NCI-H128 (cell line): ENCODE data around the gene GZMA.

Experiments
- DNase-seq: peaks from one replicate; lab custom pipeline; 2025; ENCODE audit not compliant: unreplicated experiment; lab: John Stamatoyannopoulos, UW

The GZMA gene

DNA sequence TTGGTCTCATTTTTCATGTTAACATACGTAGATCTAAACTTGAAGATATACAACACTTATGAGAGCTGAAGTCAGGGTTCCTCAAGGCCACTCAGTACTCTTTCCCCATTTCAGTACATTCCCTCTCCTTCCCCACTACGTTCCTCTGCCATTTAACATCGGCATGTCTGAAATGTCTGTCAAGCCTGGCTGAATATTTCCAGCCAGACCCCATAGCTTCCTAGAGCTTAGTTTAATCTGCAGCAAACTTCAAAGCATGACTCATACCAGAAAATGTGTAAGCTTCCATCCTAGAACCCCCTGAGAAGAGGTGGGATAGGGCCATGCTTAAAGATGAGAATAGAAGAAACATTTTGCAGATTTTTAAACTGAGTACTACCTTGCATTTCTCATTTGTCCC lies 6.2 kb downstream of the GZMA start:
- DNase-seq: no peak

DNA sequence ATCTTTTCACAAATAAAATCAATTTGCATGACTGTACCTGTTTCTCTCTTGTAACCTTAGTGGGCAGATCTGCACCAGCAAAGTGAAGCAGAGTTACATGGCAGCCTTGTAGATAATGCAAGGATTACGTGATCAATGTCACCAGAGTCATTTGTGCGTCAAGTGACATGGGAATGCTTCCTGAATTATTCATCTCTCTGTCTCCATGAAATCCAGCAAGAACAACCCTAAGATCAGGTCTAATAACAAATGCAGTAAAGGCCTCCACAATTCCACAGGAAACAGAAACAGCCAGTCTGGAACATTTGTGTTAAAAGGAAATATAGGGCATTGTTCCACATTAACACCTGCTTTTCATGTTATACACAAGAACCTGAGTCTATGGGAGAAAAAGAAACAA lies 7.8 kb downstream of the GZMA start:
- DNase-seq: no peak

- no peak for DNase-seq
Measured at GRCh38 chr5:55113327-55113726, 10.9 kb downstream of the GZMA start.

DNA sequence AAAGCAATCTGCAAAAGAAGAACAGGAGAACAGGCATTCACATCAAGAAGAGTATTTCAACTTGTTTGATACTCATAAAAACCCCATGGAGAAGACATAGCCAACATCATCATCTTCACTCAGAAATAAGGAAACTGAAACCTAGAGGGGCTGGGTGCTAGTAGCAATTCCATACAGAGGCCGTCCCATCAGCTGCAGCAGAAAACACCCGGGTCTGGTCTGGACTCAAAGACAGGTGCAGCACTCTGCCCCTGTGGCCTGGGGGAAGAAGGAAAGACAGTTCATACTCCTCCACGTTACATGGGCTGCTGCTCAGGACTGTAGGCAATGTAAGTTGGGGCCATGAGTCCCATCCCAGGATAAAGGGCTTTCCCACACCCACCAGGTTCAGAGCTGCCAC lies 11.6 kb downstream of the GZMA start:
- DNase-seq: no peak

- DNase-seq: no peak
Measured at GRCh38 chr5:55123365-55123764, 20.9 kb downstream of the GZMA start.

DNA sequence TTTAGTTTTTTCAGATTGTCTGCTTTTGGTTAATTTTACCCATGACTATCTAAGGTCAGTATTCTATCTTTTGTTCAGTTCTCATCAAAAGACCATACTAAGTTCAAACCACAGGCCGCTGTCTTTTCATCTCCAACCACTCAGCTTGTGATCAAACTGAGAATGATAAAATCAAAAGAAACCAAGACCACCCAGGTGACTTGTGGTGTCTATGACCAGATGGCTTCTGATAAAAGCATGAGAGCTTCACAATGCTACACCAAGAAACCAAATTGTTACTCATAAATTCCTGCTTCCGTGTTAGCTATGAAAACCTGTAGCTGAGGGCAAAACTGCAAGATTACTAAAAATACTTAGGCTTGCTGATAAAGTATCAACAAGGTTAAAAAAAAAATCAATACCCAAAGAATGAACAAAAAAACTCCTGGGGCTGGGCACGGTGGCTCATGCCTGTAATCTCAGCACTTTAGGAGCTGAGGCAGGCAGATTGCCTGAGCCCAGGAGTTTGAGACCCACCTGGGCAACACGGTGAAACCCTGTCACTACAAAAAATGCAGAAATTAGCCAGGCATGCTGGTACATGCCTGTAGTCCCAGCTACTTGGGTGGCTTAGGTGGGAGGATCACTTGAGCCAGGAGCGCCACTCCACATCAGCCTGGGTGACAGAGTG lies 31.7 kb downstream of the GZMA start:
- DNase-seq: no peak

DNA sequence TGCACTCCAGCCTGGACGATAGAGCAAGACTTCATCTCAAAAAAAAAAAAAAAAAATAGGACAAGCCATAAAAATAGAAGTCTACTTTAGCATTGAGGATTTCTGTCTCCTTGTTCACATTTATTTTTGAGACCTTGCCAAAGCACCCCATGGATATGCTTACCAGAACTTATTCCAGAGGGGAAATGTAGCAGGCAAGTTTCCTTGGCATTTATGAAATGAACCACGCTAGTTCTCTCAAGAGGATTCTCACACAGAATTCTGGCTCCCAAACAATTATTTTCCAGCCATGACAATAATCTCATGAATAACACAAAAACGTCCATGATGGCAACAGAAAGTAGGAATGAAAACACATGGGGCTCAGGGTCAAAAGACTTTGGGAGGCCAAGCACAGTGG lies 34.1 kb downstream of the GZMA start:
- DNase-seq: no peak

- DNase-seq: no peak
Measured at GRCh38 chr5:55140908-55141665, 38.6 kb downstream of the GZMA start.

GRCh38 chr5:55141945-55142690 lies 39.7 kb downstream of the GZMA start:
- no peak for DNase-seq

GRCh38 chr5:55143624-55144023 lies 41.2 kb downstream of the GZMA start:
- no peak for DNase-seq

GRCh38 chr5:55146080-55146479 lies 43.6 kb downstream of the GZMA start:
- no peak for DNase-seq

GRCh38 chr5:55146543-55147151 lies 44.2 kb downstream of the GZMA start:
- DNase-seq: peak; percentile 58

GRCh38 chr5:55149308-55149795 lies 46.9 kb downstream of the GZMA start:
- no peak for DNase-seq

DNA sequence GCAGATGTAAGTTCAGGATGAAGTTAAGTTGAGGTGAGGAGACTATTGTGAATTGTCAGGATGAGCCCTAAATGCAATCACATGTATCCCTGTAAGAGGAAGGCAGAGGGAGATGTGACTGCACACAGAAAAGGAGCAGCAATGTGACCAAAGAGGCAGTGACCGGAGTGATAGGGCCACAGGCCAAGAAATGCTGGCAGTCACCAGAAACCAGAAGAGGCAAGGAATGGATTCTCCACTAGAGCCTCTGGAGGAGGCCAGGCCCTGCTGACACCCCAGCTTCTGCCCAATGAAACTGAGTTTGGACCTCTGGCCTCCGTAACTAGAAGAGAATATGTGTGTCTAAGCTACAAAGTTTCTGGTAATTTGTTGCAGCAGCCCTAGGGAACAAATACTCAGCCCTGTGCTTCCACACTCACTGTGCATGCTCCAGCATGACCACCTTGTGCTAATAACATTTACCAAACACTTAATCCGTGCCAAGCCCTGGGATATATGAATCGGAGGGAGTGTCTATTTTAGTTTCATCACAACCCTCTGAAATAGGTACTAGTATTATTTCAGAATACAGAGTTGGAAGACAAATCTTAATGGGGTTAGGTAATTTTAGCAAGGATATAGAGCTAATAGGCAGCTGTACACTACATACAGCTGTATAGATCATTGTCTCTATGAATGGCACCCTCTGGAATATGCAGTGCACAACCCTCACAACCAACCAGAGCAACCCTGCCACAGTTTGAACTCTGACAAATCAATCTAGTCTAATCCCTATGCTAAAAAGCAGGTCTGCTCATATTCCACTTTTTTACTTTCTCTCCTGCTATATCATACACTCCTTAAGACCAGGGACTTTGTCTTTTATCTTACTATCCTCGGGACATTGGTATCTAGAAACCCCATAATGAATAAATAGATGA lies 49.7 kb downstream of the GZMA start:
- no peak for DNase-seq

- DNase-seq: no peak
Measured at GRCh38 chr5:55154873-55155272, 52.4 kb downstream of the GZMA start.
